GM12875 (cell line): ENCODE results near the gene LMTK2.

Experiments used
- H3K4me3 ChIP-seq: one replicate; pipeline ENCODE4 v1.5.1; 2011; ENCODE audit warnings: low read depth, low read length, control low read depth
- CTCF ChIP-seq: IDR thresholded peaks from 2 replicates; pipeline ENCODE4 v1.5.1; 2011; ENCODE audit warnings: low read depth, mild to moderate bottlenecking, control low read depth, inconsistent platforms, low read length, moderate library complexity, borderline replicate concordance; ENCODE audit not compliant: insufficient read depth

The LMTK2 gene

GRCh38 chr7:98194186-98194585 lies 87.5 kb downstream of the LMTK2 start:
- TF ChIP-seq CTCF = no peak
- no peak overlapping the region for H3K4me3 ChIP-seq

GRCh38 chr7:98194672-98195457 lies 88.2 kb downstream of the LMTK2 start:
- H3K4me3 ChIP-seq = no peak overlapping the region
- TF ChIP-seq CTCF = no peak

- TF ChIP-seq CTCF = no peak
- no peak overlapping the region for H3K4me3 ChIP-seq
Observed at GRCh38 chr7:98196706-98197605, 90.3 kb downstream of the LMTK2 start.

GRCh38 chr7:98199131-98199530 lies 92.5 kb downstream of the LMTK2 start:
- no peak for TF ChIP-seq CTCF
- no peak overlapping the region for H3K4me3 ChIP-seq

GRCh38 chr7:98200364-98200763 lies 93.7 kb downstream of the LMTK2 start:
- H3K4me3 ChIP-seq = no peak overlapping the region

More at GRCh38 chr7:98200364-98200763, 93.7 kb downstream of the LMTK2 start:
- no peak for TF ChIP-seq CTCF
